HFF-Myc (cell line): ENCODE measurements around the gene TTC9C.
A peak's percentile ranks its signal among the peaks of the same experiment; 100 is the strongest.

Source experiments
- DNase-seq: peaks from one replicate; pipeline ENCODE4 v3.0.0-alpha.2; 2011; ENCODE audit warnings: low read depth; ENCODE audit errors: extremely low read depth
- H3K4me3 ChIP-seq: replicated peaks from 2 replicates; pipeline ENCODE4 v1.5.1; 2011; ENCODE audit warnings: low read depth, mild to moderate bottlenecking, control low read depth, low read length
- CTCF ChIP-seq: IDR thresholded peaks from 2 replicates; pipeline ENCODE4 v1.5.1; 2012; ENCODE audit warnings: mild to moderate bottlenecking, low read depth, low read length, control low read depth; ENCODE audit errors: missing control alignments

TTC9C gene

GRCh38 chr11:62770778-62771143 lies 42.5 kb downstream of the TTC9C start:
- no peak for TF ChIP-seq CTCF
- DNase-seq: no peak

GRCh38 chr11:62771144-62772021 lies 43.1 kb downstream of the TTC9C start, which contains the start of gene TAF6L:
Gene TAF6L (plus strand): TSS chr11:62771396. CDS start chr11:62775784, 4,388 bp downstream.
- no peak for TF ChIP-seq CTCF
- DNase-seq: peak; percentile 81
- peak within 1 kb of the TSS; percentile 58 for H3K4me3 ChIP-seq

More at GRCh38 chr11:62770778-62771143, 42.5 kb downstream of the TTC9C start:
- H3K4me3 ChIP-seq: peak overlapping the region; percentile 58

- H3K4me3 ChIP-seq: no peak overlapping the region
- TF ChIP-seq CTCF: no peak
- DNase-seq: no peak
Observed at GRCh38 chr11:62774407-62774806, 46.1 kb downstream of the TTC9C start.

GRCh38 chr11:62775646-62776045 lies 47.4 kb downstream of the TTC9C start:
- no peak for TF ChIP-seq CTCF
- DNase-seq: no peak
- no peak overlapping the region for H3K4me3 ChIP-seq

- no peak for TF ChIP-seq CTCF
- no peak for DNase-seq
- no peak overlapping the region for H3K4me3 ChIP-seq
Observed at GRCh38 chr11:62777389-62777788, 49.1 kb downstream of the TTC9C start.

GRCh38 chr11:62778441-62778840 lies 50.2 kb downstream of the TTC9C start:
- no peak for DNase-seq
- no peak overlapping the region for H3K4me3 ChIP-seq
- no peak for TF ChIP-seq CTCF
